Spleen (tissue), 11 donors: ENCODE data around the gene CHD1. TPM values are rescaled to one million over a fixed set of nuclear protein-coding genes. Genes with fewer than 3 reads are reported as not detected.

ENCODE experiments used
- DNase-seq: peaks from one replicate; pipeline ENCODE4 v3.0.0-alpha.2; 2020
- H3K27ac ChIP-seq, 8 donors: fragments of 200-600 bp; sonication (generic) in 7 of 8; 1 replicate in 4 of 8; 2 replicates in 4 of 8; pipeline versions ENCODE4 v1.5.0 to v1.8.0; 2016 to 2021; ENCODE audit warnings: inconsistent platforms in 4 of 8, mild to moderate bottlenecking in 4 of 8, moderate library complexity in 1 of 8
- H3K27me3 ChIP-seq, 7 donors: fragments of 200-600 bp; sonication (generic) in 6 of 7; replicated peaks in 1 of 7; 1 replicate in 4 of 7; 2 replicates in 3 of 7; pipeline versions ENCODE4 v1.5.0 to v1.8.0; 2016 to 2021; ENCODE audit warnings: inconsistent platforms in 3 of 7, mild to moderate bottlenecking in 1 of 7
- H3K36me3 ChIP-seq, 6 donors: fragments of 200-600 bp; sonication (generic) in 5 of 6; 1 replicate in 4 of 6; 2 replicates in 2 of 6; pipeline versions ENCODE4 v1.5.0 to v1.8.0; 2016 to 2021; ENCODE audit warnings: inconsistent platforms in 2 of 6
- H3K4me1 ChIP-seq, 6 donors: fragments of 200-600 bp; sonication (generic) in 5 of 6; 1 replicate in 3 of 6; 2 replicates in 3 of 6; pipeline versions ENCODE4 v1.5.0 to v1.8.0; 2016 to 2021; ENCODE audit warnings: inconsistent platforms in 3 of 6
- H3K4me3 ChIP-seq, 8 donors: fragments of 200-600 bp; sonication (generic) in 7 of 8; 1 replicate in 4 of 8; 2 replicates in 4 of 8; pipeline versions ENCODE4 v1.5.0 to v1.8.0; 2016 to 2021; ENCODE audit warnings: inconsistent platforms in 4 of 8, mild to moderate bottlenecking in 4 of 8, moderate library complexity in 2 of 8
- H3K9me3 ChIP-seq, 8 donors: fragments of 200-600 bp; sonication (generic) in 7 of 8; 1 replicate in 4 of 8; 2 replicates in 4 of 8; pipeline versions ENCODE4 v1.5.0 to v1.8.0; 2016 to 2021; ENCODE audit warnings: inconsistent platforms in 4 of 8
- POLR2A ChIP-seq, 3 donors: fragments of 450-650 bp; IDR thresholded peaks; one replicate each; pipeline ENCODE4 v1.5.1; 2017; ENCODE audit warnings: antibody characterized with exemption in 3 of 3, mild to moderate bottlenecking in 1 of 3
- POLR2AphosphoS5 ChIP-seq, 3 donors: sonication (generic); formaldehyde crosslinking; IDR thresholded peaks; one replicate each; pipeline ENCODE4 v1.5.1; 2017; ENCODE audit warnings: antibody characterized with exemption in 3 of 3
- whole genome bisulfite sequencing, 5 donors: extraction: QIAGEN DNeasy Blood & Tissue Kit in 3 of 5; methylation state at CpG; one replicate each; pipeline versions ENCODE4 v1.1.5 to v1.1.7; 2013 to 2018; 5-methylcytosine and 5-hydroxymethylcytosine counted together
- intact Hi-C: fragments of 100-400 bp; cut with DNase I; formaldehyde crosslinking; loops from one replicate; pipeline ENCODE4 v1.15.0; 2023; ENCODE audit warnings: low total_unique reads
- polyA plus RNA-seq, 3 donors: library from polyadenylated mRNA; stranded (reverse); fragments of 200-250 nt; gene quantifications; one replicate each; pipeline ENCODE4 v1.2.1, GENCODE V29; 2013
- total RNA-seq, 7 donors: library from RNA; depleted of rRNA in 3 of 7; stranded (reverse); fragments of >200 nt in 3 of 7; fragmentation: NEBNext Ultra II Directional in 4 of 7; extraction: Animal tissue kit (Norgen Biotek cat#: 25700) in 4 of 7; gene quantifications; one replicate each; pipeline versions ENCODE4 v1.1.0 to v1.2.1, GENCODE V29; 2016 to 2021
- TF ChIP-seq, protein P1 (sequence below), 11 experiments: fragments of 200-600 bp in 7 of 11; fragments of 450-650 bp in 4 of 11; sonication (generic) in 4 of 11; IDR thresholded peaks in 8 of 11; conservative IDR thresholded peaks in 3 of 11; 1 replicate in 7 of 11; 2 replicates in 4 of 11; pipeline versions ENCODE4 v1.4.0 to v1.8.0; 2016 to 2021; ENCODE audit warnings: antibody characterized with exemption in 11 of 11, inconsistent platforms in 4 of 11, mild to moderate bottlenecking in 1 of 11
- donor health status: healthy with polysubstance abuse.
- donor health status: DM: no; HTN: no; CAD: no; lungs with moderate emphysema.
- donor health status: DM: no; HTN: no; CAD: no.
- donor health status: Bipolar disorder and iron deficiency.
- donor health status: healthy.
- donor health status: DM: no; HTN: no; CAD: no.
- donor health status: DM: yes; HTN: yes; CAD: no.

The CHD1 gene
- total and polyA plus RNA-seq, 10 donors = 17.3 to 118 (median 66.1) TPM

DNA sequence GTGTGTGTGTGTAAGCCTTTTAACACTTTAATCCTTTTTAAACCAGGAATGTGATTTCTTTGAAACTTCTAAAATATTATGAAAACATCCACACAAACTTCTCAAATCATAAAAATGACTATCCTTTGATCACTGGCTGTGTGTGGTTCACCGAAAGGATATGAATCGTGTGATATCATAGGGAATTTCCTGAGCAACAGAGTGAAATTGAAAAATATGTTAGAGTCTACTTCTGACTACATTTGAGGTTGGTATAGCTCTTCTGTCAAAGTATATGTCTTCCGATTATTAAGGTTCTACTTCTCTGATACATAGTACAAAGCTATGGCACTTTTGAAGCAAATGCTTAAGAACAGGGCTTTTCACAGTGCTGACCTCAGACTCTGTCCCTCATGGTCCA, 115.1 kb downstream of the CHD1 start:
- H3K9me3 ChIP-seq = peaks cover 0 to 3% (median 0%) of the 10 kb centered on the region in 8 donors
- no peaks in the 10 kb centered on the region for H3K27me3 ChIP-seq
- H3K36me3 ChIP-seq = no peaks in the 10 kb centered on the region
- no peaks in the 10 kb centered on the region for H3K4me1 ChIP-seq
- DNase-seq = no peak
- TF ChIP-seq, protein P1, sequence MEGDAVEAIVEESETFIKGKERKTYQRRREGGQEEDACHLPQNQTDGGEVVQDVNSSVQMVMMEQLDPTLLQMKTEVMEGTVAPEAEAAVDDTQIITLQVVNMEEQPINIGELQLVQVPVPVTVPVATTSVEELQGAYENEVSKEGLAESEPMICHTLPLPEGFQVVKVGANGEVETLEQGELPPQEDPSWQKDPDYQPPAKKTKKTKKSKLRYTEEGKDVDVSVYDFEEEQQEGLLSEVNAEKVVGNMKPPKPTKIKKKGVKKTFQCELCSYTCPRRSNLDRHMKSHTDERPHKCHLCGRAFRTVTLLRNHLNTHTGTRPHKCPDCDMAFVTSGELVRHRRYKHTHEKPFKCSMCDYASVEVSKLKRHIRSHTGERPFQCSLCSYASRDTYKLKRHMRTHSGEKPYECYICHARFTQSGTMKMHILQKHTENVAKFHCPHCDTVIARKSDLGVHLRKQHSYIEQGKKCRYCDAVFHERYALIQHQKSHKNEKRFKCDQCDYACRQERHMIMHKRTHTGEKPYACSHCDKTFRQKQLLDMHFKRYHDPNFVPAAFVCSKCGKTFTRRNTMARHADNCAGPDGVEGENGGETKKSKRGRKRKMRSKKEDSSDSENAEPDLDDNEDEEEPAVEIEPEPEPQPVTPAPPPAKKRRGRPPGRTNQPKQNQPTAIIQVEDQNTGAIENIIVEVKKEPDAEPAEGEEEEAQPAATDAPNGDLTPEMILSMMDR (IDR thresholded peaks at IDR 0.05 in 8 of 11, conservative IDR thresholded peaks at IDR 0.05 in 3 of 11) = no peak
- no peak for TF ChIP-seq POLR2AphosphoS5 (IDR thresholded peaks at IDR 0.05)
- TF ChIP-seq POLR2A (IDR thresholded peaks at IDR 0.05) = no peak
- H3K27ac ChIP-seq = no peak overlapping the region
- intact Hi-C loops = no loop called here
- WGBS, 5 donors = 77 to 91% (median 83%) methylated on average over 3 of the region's 3 CpGs
- H3K4me3 ChIP-seq = no peak overlapping the region

DNA sequence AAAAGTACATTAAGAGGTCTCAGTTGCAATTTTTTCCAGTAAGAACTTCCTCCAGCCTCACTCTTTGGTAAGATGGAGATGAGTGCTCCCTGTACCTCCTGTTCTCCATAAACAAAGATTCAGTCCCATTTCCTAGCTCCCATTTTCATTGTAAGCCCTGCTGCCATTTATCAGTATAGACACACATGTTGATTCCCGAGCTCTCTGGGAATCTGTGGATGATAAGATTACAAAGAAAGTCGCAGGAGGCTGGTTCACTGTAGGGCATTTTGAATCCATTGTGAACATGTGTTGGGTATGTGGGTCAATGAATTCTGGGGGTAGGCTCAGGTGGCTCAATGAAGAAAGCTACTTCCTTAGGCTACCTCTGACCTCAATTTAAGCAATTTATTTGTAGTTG, 118.6 kb downstream of the CHD1 start:
- Histone ChIP-seq H3K27ac (no peak overlapping the region), H3K36me3 (no peaks in the 10 kb centered on the region), H3K27me3 (no peaks in the 10 kb centered on the region), H3K4me3 (no peak overlapping the region), H3K4me1 (no peaks in the 10 kb centered on the region), H3K9me3 (peaks cover 3 to 34% (median 30%) of the 10 kb centered on the region in 8 donors)
- intact Hi-C loops = no loop called here
- no peak for DNase-seq
- TF ChIP-seq, protein P1 (IDR thresholded peaks at IDR 0.05 in 8 of 11, conservative IDR thresholded peaks at IDR 0.05 in 3 of 11) = no peak
- TF ChIP-seq POLR2A (IDR thresholded peaks at IDR 0.05) = no peak
- no peak for TF ChIP-seq POLR2AphosphoS5 (IDR thresholded peaks at IDR 0.05)
- 41 to 68% (median 46%) methylated on average over 2 of the region's 2 CpGs for WGBS, 5 donors

DNA sequence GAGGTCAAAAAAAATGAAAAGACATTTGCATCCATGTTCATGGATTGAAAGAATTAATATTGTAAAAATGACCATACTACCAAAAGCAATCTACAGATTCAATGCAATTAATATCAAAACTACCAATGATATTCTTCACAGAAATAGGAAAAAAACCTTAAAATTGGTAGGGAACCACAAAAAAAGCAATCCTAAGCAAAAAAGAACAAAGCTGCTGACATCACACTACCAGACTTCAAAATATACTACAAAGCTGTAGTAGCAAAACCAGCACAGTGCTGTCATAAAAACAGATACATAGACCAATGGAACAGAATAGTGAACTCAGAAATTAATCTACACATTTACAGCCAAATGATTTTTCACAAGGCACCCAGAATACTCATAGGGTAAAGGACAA, 121.0 kb downstream of the CHD1 start:
- Histone ChIP-seq H3K4me1 (no peaks in the 10 kb centered on the region), H3K36me3 (no peaks in the 10 kb centered on the region), H3K27ac (no peak overlapping the region), H3K4me3 (no peak overlapping the region), H3K27me3 (no peaks in the 10 kb centered on the region), H3K9me3 (peaks cover 3 to 41% (median 34%) of the 10 kb centered on the region in 8 donors)
- intact Hi-C loops = no loop called here
- DNase-seq = no peak
- TF ChIP-seq POLR2A (IDR thresholded peaks at IDR 0.05) (no peak), POLR2AphosphoS5 (IDR thresholded peaks at IDR 0.05) (no peak)
- TF ChIP-seq, protein P1 (IDR thresholded peaks at IDR 0.05 in 8 of 11, conservative IDR thresholded peaks at IDR 0.05 in 3 of 11) = no peak

DNA sequence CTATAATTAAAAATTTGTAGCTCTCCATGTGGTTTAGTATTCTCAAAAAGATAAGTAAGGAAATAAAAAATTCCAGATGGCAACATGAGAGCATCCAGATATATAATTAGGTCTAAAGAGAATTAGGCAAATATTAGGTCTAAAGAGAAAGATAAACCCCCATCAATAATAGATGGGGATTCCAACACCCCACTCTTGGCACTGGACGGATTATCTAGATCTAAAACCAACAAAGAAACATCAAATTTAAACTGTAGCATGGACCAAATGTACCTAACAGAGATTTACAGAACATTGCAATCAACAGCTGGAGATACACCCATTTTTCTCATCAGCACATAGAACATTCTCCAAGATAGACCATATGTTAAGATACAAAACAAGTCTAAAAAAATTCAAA, 123.7 kb downstream of the CHD1 start:
- Histone ChIP-seq H3K4me3 (no peak overlapping the region), H3K27me3 (no peaks in the 10 kb centered on the region), H3K4me1 (no peaks in the 10 kb centered on the region), H3K36me3 (no peaks in the 10 kb centered on the region), H3K27ac (no peak overlapping the region), H3K9me3 (peaks cover 3 to 41% (median 34%) of the 10 kb centered on the region in 8 donors)
- WGBS, 5 donors = 0 to 51% (median 0%) methylated on average over 1 of the region's 1 CpG
- DNase-seq = no peak
- TF ChIP-seq, protein P1 (IDR thresholded peaks at IDR 0.05 in 8 of 11, conservative IDR thresholded peaks at IDR 0.05 in 3 of 11) = no peak
- intact Hi-C loops = no loop called here
